Activated CD8-positive, alpha-beta memory T cell treated with anti-CD3 and anti-CD28 coated beads for 1 hour (primary cell): ENCODE measurements around the gene SPRR2E.
"Not testable (repeated sequence)": the region's sequence is repeated elsewhere in the genome, so short reads cannot be mapped to it uniquely, and the experiment has no call there.

Source experiments
- DNase-seq, 2 donors: peaks; one replicate each; pipeline ENCODE4 v3.0.0-alpha.2; 2020; ENCODE audit warnings: low read depth in 1 of 2; ENCODE audit errors: extremely low read depth in 1 of 2

Gene SPRR2E

DNA sequence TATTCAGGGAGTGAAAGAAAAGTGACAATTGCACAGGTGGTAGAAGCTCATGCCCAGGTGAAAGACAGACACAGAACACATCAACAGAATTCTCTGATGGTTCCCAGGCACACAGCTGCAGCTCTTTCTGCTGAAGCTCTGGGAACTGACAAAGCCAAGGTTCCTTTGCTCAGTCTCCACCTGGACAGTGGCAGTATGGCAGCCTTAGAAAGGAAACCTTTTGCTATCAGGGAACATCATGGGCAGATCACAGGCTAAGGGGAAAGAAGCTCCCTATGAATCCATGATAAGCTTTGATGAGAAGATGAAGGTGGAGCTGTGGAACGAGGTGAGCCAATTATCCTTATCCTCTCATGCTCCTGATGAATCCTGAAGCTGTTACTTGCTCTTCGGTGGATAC, 24.1 kb downstream of the SPRR2E start:
- no peak for DNase-seq

DNA sequence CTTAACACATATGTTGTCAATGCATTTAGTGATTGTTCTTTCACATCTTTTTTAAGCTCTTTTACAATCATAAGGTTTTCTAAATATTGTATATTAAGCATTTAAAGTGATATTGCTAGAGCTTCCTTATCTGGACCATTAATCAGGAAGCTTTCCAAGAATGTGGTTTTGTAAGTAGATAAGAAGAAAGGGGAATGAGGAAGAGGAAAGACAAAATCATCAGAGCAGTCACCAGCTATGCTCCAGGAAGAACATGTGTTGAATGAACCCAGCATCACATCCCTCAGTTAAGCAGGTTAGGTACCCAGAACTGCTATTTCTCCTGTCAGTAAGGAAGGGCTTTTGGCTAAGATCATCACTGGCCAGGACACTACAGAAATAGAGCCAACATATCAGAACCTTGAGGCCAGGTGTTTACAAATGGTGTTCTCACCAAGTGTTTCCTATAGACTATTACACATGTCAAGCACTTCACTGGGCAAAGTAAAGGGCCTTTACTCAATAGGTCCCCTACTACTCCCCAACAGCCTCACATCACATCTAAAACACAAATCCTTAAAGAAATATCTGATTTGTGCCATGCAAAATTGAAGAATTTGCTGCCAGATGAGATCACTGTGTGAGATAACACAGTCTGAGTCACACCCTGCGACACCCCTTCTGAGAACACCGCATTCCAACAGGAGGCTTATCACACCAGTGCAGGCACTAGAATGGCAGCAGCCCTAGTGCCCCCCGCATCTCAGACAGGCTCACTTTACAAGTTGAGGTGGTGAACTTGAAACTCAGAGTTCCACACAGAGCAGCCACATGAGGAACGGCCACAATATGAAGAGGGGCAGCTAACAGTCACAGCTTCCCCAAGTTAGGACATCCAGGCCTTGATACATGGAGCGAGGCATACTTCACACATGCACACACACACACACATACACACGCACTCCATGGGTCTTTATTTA, 35.2 kb downstream of the SPRR2E start:
- no peak for DNase-seq

DNA sequence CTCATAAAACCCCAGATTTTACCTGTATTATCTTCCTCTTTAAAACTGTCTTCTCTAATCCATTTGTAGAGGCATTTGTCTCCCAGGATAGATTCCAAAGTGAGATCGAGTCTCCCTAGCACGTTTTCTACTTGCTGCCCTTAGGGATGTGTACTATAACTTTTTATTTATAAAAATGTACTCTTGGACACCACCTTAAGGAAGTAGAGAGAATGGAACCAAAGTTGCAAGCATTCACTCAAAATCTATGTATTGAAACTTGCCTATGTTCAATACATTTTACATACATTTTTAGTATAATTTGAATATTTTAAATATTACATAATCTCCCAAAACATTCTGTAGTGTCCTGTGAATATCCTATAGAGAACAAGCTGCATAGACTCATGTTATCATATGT, 36.2 kb downstream of the SPRR2E start:
- no peak for DNase-seq

DNA sequence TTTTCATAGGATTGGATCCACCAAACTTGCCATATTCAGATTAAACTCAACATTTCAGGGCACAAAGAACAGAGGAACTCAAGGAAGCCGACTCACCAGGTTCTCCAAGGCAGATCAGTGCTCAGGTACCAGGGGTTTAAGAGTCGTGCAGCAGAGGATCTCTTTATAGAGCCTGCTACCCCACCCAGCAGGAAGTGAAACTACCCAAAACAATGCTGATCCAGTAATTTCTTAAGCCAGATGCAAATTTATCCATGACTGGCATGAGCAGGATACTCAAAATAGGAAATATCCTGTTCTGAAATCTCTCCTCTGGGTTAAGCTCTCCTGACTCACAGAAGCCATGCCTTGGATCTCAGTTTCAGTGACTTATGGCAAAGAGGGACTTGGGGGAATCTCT, 37.0 kb downstream of the SPRR2E start, which contains the start of gene SPRR2A:
Gene SPRR2A, minus strand, starts transcription at position 138 of the 400 bp plus-strand sequence. CDS start 777 bp downstream, outside the sequence.
- no peak for DNase-seq

DNA sequence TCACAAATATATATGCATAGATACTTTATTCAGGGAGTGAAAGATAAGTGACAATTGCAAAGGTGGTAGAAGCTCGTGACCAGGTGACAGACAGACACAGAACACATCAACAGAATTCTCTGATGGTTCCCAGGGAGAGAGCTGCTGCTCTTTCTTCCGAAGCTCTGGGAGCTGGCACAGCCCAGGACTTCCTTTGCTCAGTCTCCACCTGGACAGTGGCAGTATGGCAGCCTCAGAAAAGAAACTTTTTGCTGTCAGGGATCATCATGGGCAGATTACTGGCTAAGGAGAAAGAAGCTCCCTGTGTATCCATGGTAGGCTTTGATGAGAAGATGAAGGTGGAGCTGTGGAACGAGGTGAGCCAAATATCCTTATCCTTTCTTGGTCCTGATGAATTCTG, 38.2 kb downstream of the SPRR2E start:
- DNase-seq: not testable (repeated sequence)

DNA sequence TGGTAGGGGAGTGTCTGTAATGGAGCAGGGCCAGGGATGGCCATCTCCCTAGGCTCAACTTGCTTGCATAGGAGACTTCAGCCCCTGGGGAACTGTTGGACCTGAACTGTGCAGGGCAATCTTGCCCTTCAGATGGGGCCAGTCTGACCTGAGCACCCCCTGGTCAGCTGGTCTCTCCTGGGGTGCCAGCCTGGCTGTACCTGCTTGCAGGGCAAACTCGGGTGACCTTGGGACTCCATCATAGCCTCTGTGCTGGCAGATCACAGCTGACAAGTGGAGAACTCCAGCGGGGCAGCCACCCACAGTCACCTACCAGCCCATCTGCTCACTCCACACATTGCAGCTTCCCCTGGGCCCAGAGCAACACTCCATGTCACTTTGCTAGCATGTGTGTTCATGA, 45.1 kb downstream of the SPRR2E start:
- no peak for DNase-seq
